ENCODE data around the gene GPS2.

DNA sequence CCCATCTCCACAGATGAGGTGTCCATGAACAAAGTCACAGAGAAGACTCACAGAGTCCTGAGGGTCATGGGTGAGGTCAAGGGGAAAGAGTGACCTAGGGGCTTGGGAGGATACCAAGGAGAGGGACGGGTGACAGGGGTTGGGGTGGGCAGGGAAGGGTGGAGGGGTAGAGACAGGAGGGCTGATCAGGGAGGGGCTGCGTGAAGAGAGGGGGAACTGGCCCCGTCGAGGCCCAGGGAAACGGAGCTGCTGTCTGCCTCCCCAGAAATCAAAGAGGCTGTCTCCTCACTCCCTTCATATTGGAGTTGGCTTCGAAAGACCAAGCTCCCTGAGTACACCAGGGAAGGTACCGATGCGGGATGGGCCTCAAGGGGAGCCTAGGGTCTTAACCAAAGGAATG lies 40.4 kb upstream of the GPS2 start:
- no peak for TF ChIP-seq POLR2A (IDR thresholded peaks at IDR 0.05)
- TF ChIP-seq, protein P1, sequence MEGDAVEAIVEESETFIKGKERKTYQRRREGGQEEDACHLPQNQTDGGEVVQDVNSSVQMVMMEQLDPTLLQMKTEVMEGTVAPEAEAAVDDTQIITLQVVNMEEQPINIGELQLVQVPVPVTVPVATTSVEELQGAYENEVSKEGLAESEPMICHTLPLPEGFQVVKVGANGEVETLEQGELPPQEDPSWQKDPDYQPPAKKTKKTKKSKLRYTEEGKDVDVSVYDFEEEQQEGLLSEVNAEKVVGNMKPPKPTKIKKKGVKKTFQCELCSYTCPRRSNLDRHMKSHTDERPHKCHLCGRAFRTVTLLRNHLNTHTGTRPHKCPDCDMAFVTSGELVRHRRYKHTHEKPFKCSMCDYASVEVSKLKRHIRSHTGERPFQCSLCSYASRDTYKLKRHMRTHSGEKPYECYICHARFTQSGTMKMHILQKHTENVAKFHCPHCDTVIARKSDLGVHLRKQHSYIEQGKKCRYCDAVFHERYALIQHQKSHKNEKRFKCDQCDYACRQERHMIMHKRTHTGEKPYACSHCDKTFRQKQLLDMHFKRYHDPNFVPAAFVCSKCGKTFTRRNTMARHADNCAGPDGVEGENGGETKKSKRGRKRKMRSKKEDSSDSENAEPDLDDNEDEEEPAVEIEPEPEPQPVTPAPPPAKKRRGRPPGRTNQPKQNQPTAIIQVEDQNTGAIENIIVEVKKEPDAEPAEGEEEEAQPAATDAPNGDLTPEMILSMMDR (IDR thresholded peaks at IDR 0.05), result no peak
